Germinal center (tissue), 1 donor: ENCODE measurements around the gene LANCL3.
"Not testable (repeated sequence)": the region's sequence is repeated elsewhere in the genome, so short reads cannot be mapped to it uniquely, and the experiment has no call there.

Experiments
- DNase-seq: peaks from one replicate; pipeline ENCODE4 v3.0.0; 2012; ENCODE audit warnings: mixed read lengths, low spot score

LANCL3 gene

GRCh38 chrX:37571426-37572107, at the start of gene LANCL3:
Gene LANCL3 (plus strand): TSS chrX:37571661. CDS start chrX:37571871, 210 bp downstream.
- DNase-seq, result not testable (repeated sequence)

- not testable (repeated sequence) for DNase-seq
These were observed 47.8 kb upstream of the LANCL3 start for GRCh38 chrX:37523673-37524072.

GRCh38 chrX:37541991-37542390, 29.5 kb upstream of the LANCL3 start:
- DNase-seq, result no peak

- DNase-seq, result no peak
These were observed 28.7 kb upstream of the LANCL3 start for GRCh38 chrX:37542791-37543190.

- DNase-seq, result no peak
These were observed 28.1 kb upstream of the LANCL3 start for GRCh38 chrX:37543324-37543723.

- DNase-seq, result not testable (repeated sequence)
These were observed 26.9 kb upstream of the LANCL3 start for GRCh38 chrX:37544531-37544930.

GRCh38 chrX:37545066-37545465, 26.4 kb upstream of the LANCL3 start:
- DNase-seq, result no peak

- DNase-seq, result not testable (repeated sequence)
These were observed 21.8 kb upstream of the LANCL3 start for GRCh38 chrX:37549619-37550018.

GRCh38 chrX:37553476-37553875, 18.0 kb upstream of the LANCL3 start:
- DNase-seq, result no peak

GRCh38 chrX:37565254-37565653, 6.2 kb upstream of the LANCL3 start:
- DNase-seq, result not testable (repeated sequence)

- not testable (repeated sequence) for DNase-seq
These were observed 1.1 kb upstream of the LANCL3 start for GRCh38 chrX:37570349-37570748.

- DNase-seq, result not testable (repeated sequence)
These were observed 687 bp downstream of the LANCL3 start for GRCh38 chrX:37572108-37572587.

GRCh38 chrX:37573121-37573520, 1.7 kb downstream of the LANCL3 start:
- not testable (repeated sequence) for DNase-seq

- DNase-seq, result no peak
These were observed 6.6 kb downstream of the LANCL3 start for GRCh38 chrX:37578045-37578444.

- no peak for DNase-seq
These were observed 8.6 kb downstream of the LANCL3 start for GRCh38 chrX:37580080-37580479.

GRCh38 chrX:37587337-37587736, 15.9 kb downstream of the LANCL3 start:
- DNase-seq, result not testable (repeated sequence)

GRCh38 chrX:37590047-37590446, 18.6 kb downstream of the LANCL3 start:
- no peak for DNase-seq

- no peak for DNase-seq
These were observed 23.4 kb downstream of the LANCL3 start for GRCh38 chrX:37594755-37595382.

- DNase-seq, result no peak
These were observed 28.3 kb downstream of the LANCL3 start for GRCh38 chrX:37599729-37600128.

GRCh38 chrX:37603938-37604409, 32.5 kb downstream of the LANCL3 start:
- DNase-seq, result no peak

GRCh38 chrX:37607243-37607642, 35.8 kb downstream of the LANCL3 start:
- no peak for DNase-seq

- DNase-seq, result no peak
These were observed 36.7 kb downstream of the LANCL3 start for GRCh38 chrX:37608156-37608555.

GRCh38 chrX:37609727-37610126, 38.3 kb downstream of the LANCL3 start:
- DNase-seq, result no peak
